ENCODE measurements around the gene ZMYND19.

Gene ZMYND19

DNA sequence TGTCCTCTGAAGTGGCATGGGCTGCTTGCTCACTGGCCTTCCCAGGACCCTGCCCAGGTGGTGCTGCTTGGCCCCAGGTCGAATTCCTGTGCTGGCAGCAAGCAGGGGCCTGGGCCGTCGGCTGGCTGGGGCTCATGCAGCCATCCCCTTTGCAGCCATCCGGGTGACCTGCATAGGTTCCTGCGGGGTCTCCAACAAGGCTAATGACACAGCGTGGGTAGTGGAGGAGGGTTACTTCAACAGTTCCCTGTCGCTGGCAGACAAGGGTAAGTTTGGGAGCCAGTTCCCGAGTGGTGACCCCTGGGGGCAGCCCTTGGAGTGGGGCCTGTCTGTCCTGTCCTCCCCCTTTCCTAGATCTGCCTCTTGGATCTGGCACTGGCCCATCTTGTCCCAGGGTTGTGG is 22.4 kb upstream of the ZMYND19 start:
- H3K4me3 ChIP-seq (ENCODE audit: low read length): no peak overlapping the region
- no peak for DNase-seq (ENCODE audit: low read depth)

DNA sequence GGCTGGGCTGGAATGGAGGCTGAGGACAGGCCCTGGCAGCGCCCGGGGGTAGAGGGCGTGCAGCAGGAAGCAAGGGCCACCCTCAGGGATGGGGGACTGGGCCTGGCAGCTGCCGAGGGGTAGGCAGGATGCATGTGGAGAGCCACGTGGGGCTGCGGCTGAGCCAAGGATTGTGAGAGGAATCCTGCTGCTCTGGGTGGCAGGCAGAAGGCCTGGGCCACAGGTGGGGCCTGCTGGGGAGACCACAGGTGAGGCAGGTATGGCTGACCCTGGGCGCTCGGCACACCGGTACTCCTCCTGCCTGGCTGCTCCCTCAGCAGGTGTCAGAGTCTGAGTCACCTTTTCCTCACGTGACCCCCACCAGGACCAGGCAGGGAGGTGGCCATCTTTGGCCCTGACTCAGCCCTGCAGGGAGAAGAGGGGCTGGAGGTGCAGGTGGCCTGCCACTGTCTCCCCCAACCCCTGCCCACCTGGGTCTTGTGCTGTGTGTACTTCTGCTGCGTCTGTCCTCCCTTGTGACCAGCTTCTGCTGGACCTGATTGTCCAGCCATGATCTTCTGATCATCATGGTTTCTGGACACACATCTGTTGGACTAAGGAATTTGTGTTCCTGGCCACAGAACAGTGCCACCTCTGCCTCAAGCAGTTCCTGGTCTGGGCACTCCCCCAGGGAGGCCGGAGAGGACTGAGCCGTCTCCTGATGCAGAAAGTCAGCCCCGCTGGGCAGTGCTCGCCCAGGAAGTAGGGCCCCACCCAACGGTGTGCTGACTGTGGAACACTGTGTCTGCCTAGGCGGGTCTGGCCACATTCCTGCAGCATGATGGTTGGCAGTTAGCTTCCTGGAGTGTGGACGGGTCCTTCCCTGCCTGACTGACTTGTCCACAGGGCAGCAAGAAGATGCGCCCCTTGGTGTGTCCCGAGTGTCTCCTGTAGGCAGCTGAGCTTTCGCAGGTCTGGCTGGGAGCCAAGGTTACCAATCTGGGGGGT is 21.6 kb upstream of the ZMYND19 start:
- H3K4me3 ChIP-seq (ENCODE audit: low read length): no peak overlapping the region
- TF ChIP-seq, protein P1, sequence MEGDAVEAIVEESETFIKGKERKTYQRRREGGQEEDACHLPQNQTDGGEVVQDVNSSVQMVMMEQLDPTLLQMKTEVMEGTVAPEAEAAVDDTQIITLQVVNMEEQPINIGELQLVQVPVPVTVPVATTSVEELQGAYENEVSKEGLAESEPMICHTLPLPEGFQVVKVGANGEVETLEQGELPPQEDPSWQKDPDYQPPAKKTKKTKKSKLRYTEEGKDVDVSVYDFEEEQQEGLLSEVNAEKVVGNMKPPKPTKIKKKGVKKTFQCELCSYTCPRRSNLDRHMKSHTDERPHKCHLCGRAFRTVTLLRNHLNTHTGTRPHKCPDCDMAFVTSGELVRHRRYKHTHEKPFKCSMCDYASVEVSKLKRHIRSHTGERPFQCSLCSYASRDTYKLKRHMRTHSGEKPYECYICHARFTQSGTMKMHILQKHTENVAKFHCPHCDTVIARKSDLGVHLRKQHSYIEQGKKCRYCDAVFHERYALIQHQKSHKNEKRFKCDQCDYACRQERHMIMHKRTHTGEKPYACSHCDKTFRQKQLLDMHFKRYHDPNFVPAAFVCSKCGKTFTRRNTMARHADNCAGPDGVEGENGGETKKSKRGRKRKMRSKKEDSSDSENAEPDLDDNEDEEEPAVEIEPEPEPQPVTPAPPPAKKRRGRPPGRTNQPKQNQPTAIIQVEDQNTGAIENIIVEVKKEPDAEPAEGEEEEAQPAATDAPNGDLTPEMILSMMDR (conservative IDR thresholded peaks at IDR 0.05; ENCODE audit: low read length): peak; percentile 6; the same call in 1 of the 2 replicates
- DNase-seq (ENCODE audit: low read depth): peak; percentile 76

More for the DNA sequence above, 22.4 kb upstream of the ZMYND19 start:
- TF ChIP-seq, protein P1 (conservative IDR thresholded peaks at IDR 0.05; ENCODE audit: low read length): no peak

DNA sequence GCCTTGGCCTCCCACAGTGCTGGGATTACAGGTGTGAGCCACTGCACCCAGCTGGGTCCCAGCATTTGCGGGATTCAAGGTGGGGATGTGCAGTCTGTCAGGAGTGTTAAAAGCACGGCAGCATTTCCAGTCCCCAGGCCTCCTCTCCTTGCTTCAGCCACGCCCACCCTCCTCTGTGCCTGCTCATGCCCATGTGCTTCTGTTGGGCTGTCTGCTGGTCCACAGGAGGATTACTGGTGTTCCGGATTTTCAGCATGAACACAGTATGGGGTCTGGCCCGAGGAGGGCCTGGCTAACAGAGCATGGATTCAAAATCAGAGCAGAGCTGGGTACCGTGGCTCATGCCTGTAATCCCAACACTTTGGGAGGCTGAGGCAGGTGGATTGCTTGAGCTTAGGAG is 20.6 kb upstream of the ZMYND19 start:
- DNase-seq (ENCODE audit: low read depth): no peak
- H3K4me3 ChIP-seq (ENCODE audit: low read length): no peak overlapping the region
- TF ChIP-seq, protein P1 (conservative IDR thresholded peaks at IDR 0.05; ENCODE audit: low read length): no peak

DNA sequence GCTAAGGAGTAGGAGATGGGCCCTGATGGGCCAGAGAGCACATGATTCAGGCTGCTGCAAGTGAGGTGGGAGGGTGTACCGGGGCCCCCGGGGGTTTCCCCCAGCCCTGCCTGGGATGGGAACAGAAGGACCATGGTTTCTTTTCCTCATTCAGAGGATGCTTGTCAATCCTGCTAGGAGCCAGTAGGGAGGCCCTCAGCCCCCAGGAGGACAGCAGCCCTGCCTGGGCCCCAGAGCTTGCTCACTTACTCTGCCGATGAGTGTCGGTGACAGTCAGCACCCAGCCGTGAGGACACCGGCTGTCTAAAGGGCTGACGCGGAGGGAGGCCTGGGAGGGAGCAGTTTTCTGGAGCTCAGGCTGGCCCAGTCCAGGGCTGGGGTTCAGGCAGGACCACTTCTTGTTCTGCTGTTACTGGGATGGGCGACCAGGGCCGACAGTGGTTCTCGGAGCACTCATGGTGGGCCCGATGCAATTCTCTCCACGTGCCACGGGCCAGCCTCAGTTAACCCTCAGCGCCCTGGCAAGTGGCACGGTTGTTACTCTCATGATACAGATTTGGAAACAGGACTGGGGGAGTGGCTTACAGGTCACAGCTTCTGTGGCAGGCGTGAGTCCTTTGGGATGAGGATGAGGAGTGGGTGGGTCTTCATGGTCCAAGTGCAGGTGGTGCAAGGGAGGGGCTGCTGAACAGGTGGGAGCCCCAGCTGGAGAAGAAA is 17.0 kb upstream of the ZMYND19 start:
- TF ChIP-seq, protein P1 (conservative IDR thresholded peaks at IDR 0.05; ENCODE audit: low read length): no peak
- DNase-seq (ENCODE audit: low read depth): no peak
- peak overlapping the region; percentile 63 for H3K4me3 ChIP-seq (ENCODE audit: low read length)

DNA sequence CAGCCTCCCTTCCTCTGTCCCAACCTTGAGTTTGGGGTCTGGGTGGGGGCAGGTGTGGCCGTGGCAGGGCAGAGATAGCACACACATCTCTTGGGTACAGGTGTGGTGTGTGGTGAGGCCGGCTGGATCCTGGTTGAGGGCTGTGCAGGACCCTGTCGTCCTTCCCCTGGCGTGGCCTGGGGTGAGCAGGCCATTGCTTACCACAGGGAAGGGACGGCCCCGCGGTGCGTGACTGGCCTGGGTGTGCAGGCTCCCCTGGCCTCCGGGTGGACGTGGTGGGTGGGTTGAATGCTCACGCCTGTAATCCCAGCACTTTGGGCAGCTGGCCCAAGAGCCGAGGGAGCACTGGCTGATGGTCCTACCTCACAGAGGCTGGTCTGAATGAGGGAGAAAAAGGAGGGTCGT is 16.4 kb upstream of the ZMYND19 start:
- TF ChIP-seq, protein P1 (conservative IDR thresholded peaks at IDR 0.05; ENCODE audit: low read length): no peak
- peak overlapping the region; percentile 63 for H3K4me3 ChIP-seq (ENCODE audit: low read length)
- DNase-seq (ENCODE audit: low read depth): no peak

DNA sequence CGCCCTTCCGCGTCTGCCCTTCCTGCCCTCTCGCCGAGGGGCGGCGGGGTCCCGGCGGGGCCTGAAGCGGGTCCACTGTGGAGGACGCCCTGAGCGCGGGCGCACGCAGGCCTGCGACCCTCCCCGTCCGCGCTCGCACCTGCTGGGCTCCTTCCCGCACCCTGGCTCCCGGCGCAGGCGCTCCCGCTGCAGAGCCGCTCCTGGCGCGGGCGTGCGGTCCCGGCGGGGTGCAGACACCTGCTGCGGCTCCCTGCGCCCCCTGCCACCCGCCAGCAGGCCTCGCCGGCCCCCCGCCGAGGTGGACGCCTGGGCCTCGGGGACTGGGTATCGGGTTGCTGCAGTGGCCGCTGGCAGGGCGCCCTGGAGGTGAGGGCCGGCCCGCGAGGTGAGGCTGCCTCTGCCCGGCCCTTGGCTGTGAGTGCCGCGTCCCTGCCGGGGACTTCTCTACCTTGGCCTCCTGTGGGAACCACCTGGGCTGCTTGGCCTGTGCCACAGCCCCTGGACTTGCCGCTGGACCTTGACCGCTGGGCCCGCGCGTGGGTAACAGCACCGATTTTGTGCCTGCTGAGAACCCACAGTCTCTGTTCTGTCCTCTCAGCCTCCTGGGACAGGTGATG is 15.8 kb upstream of the ZMYND19 start:
- TF ChIP-seq, protein P1 (conservative IDR thresholded peaks at IDR 0.05; ENCODE audit: low read length): no peak
- H3K4me3 ChIP-seq (ENCODE audit: low read length): peak overlapping the region; percentile 63
- no peak for DNase-seq (ENCODE audit: low read depth)
